H9 (cell line): ENCODE data around the gene LCN2. TPM values are rescaled to one million over a fixed set of nuclear protein-coding genes. Genes with fewer than 3 reads are reported as not detected.

Source experiments
- DNase-seq: peaks from one replicate; pipeline ENCODE4 v3.0.0-alpha.2; 2017
- H2AFZ ChIP-seq: one replicate; pipeline ENCODE4 v1.6.1; 2013; ENCODE audit warnings: mild to moderate bottlenecking, low read length, control low read depth, moderate library complexity
- H2AK5ac ChIP-seq: 2 replicates; pipeline ENCODE4 v1.6.1; 2013; ENCODE audit warnings: low read length, control low read depth, mixed read lengths; ENCODE audit not compliant: insufficient read length
- H2BK120ac ChIP-seq: one replicate; pipeline ENCODE4 v1.6.1; 2013; ENCODE audit warnings: low read depth, mild to moderate bottlenecking, low read length, control low read depth, inconsistent platforms; ENCODE audit not compliant: poor library complexity, severe bottlenecking
- H2BK12ac ChIP-seq: 2 replicates; pipeline ENCODE4 v1.6.1; 2013; ENCODE audit warnings: low read length, control low read depth, mixed read lengths, low read depth; ENCODE audit not compliant: insufficient read length
- H2BK15ac ChIP-seq: 2 replicates; pipeline ENCODE4 v1.6.1; 2013; ENCODE audit warnings: low read depth, low read length, control low read depth
- H2BK20ac ChIP-seq: one replicate; pipeline ENCODE4 v1.6.1; 2013; ENCODE audit warnings: low read depth, mild to moderate bottlenecking, low read length, control low read depth, inconsistent platforms; ENCODE audit not compliant: poor library complexity, severe bottlenecking
- H2BK5ac ChIP-seq: 2 replicates; pipeline ENCODE4 v1.6.1; 2013; ENCODE audit warnings: low read length, control low read depth, mixed read lengths; ENCODE audit not compliant: insufficient read length
- H3K14ac ChIP-seq: 2 replicates; pipeline ENCODE4 v1.6.1; 2013; ENCODE audit warnings: low read length, control low read depth; ENCODE audit not compliant: insufficient read depth
- H3K18ac ChIP-seq: 2 replicates; pipeline ENCODE4 v1.6.1; 2013; ENCODE audit warnings: low read depth, mild to moderate bottlenecking, mixed read lengths, low read length, control low read depth; ENCODE audit not compliant: insufficient read length
- H3K23ac ChIP-seq: 2 replicates; pipeline ENCODE4 v1.6.1; 2013; ENCODE audit warnings: low read length, control low read depth, mixed read lengths, low read depth; ENCODE audit not compliant: insufficient read length
- H3K23me2 ChIP-seq: 2 replicates; pipeline ENCODE4 v1.6.1; 2013; ENCODE audit warnings: low read depth, mild to moderate bottlenecking, mixed read lengths, low read length, control low read depth; ENCODE audit not compliant: insufficient read length, poor library complexity, severe bottlenecking
- H3K27ac ChIP-seq: 2 replicates; pipeline ENCODE4 v1.5.1; 2013; ENCODE audit warnings: low read length, control low read depth, mixed read lengths, low read depth; ENCODE audit not compliant: insufficient read length
- H3K27me3 ChIP-seq: 2 replicates; pipeline ENCODE4 v1.6.1; 2013; ENCODE audit warnings: low read length, control low read depth, inconsistent platforms; ENCODE audit not compliant: insufficient read depth
- H3K4ac ChIP-seq: 2 replicates; pipeline ENCODE4 v1.6.1; 2013; ENCODE audit warnings: low read depth, mild to moderate bottlenecking, control low read depth, inconsistent platforms, low read length, moderate library complexity
- H3K4me1 ChIP-seq: 2 replicates; pipeline ENCODE4 v1.6.1; 2013; ENCODE audit warnings: low read length, control low read depth, inconsistent platforms; ENCODE audit not compliant: insufficient read depth
- H3K4me2 ChIP-seq: 2 replicates; pipeline ENCODE4 v1.6.1; 2013; ENCODE audit warnings: low read length, control low read depth, mixed read lengths; ENCODE audit not compliant: insufficient read length, insufficient read depth
- H3K56ac ChIP-seq: 2 replicates; pipeline ENCODE4 v1.6.1; 2013; ENCODE audit warnings: low read depth, mild to moderate bottlenecking, mixed read lengths, low read length, control low read depth; ENCODE audit not compliant: insufficient read length
- H3K79me1 ChIP-seq: 2 replicates; pipeline ENCODE4 v1.6.1; 2013; ENCODE audit warnings: low read depth, mild to moderate bottlenecking, moderate library complexity, low read length, control low read depth, inconsistent platforms; ENCODE audit not compliant: insufficient read depth, poor library complexity, severe bottlenecking
- H3K79me2 ChIP-seq: 2 replicates; pipeline ENCODE4 v1.6.1; 2013; ENCODE audit warnings: low read length, control low read depth, inconsistent platforms; ENCODE audit not compliant: insufficient read depth
- H3K9ac ChIP-seq: 2 replicates; pipeline ENCODE4 v1.6.1; 2013; ENCODE audit warnings: low read length, control low read depth, mixed read lengths; ENCODE audit not compliant: insufficient read length; ENCODE audit errors: extremely low read depth
- H3K9me3 ChIP-seq: one replicate; pipeline ENCODE4 v1.6.1; 2013; ENCODE audit warnings: low read depth, low read length, inconsistent platforms; ENCODE audit not compliant: control insufficient read depth
- H3T11ph ChIP-seq: one replicate; pipeline ENCODE4 v1.6.1; 2013; ENCODE audit warnings: mild to moderate bottlenecking, low read length, control low read depth, inconsistent platforms
- H4K20me1 ChIP-seq: one replicate; pipeline ENCODE4 v1.6.1; 2013; ENCODE audit not compliant: control insufficient read depth, insufficient read length, insufficient read depth
- H4K5ac ChIP-seq: 2 replicates; pipeline ENCODE4 v1.6.1; 2013; ENCODE audit warnings: low read depth, mild to moderate bottlenecking, mixed read lengths, low read length, control low read depth; ENCODE audit not compliant: insufficient read length
- H4K8ac ChIP-seq: replicated peaks from 2 replicates; pipeline ENCODE4 v1.6.1; 2013; ENCODE audit warnings: low read length, control low read depth, mixed read lengths, low read depth; ENCODE audit not compliant: insufficient read length
- H4K91ac ChIP-seq: 2 replicates; pipeline ENCODE4 v1.6.1; 2013; ENCODE audit warnings: low read depth, mild to moderate bottlenecking, moderate library complexity, mixed read lengths, low read length, control low read depth; ENCODE audit not compliant: insufficient read length
- H3K27ac Mint-ChIP-seq, 3 experiments: 2 replicates in 2 of 3; 3 replicates in 1 of 3; pipeline ENCODE4 v1.8.0; 2020 to 2021; ENCODE audit warnings: mixed read lengths in 3 of 3, mild to moderate bottlenecking in 1 of 3, moderate library complexity in 1 of 3
- H3K27me3 Mint-ChIP-seq: 2 replicates; pipeline ENCODE4 v1.8.0; 2021; ENCODE audit warnings: low read depth, mild to moderate bottlenecking, moderate library complexity, mixed read lengths
- H3K36me3 Mint-ChIP-seq, 3 experiments: 2 replicates in 2 of 3; 3 replicates in 1 of 3; pipeline ENCODE4 v1.8.0; 2020 to 2021; ENCODE audit warnings: low read depth in 3 of 3, mixed read lengths in 3 of 3; ENCODE audit not compliant: insufficient read depth in 1 of 3
- H3K4me1 Mint-ChIP-seq, 2 experiments: 2 replicates each; pipeline ENCODE4 v1.8.0; 2020; ENCODE audit warnings: mixed read lengths in 2 of 2
- H3K4me3 Mint-ChIP-seq, 2 experiments: 2 replicates in 1 of 2; 3 replicates in 1 of 2; pipeline ENCODE4 v1.8.0; 2020 to 2021; ENCODE audit warnings: mild to moderate bottlenecking in 2 of 2, mixed read lengths in 2 of 2, moderate library complexity in 1 of 2
- H3K9me3 Mint-ChIP-seq, 2 experiments: 2 replicates in 1 of 2; 3 replicates in 1 of 2; pipeline ENCODE4 v1.8.0; 2020; ENCODE audit warnings: mild to moderate bottlenecking in 2 of 2, mixed read lengths in 2 of 2, moderate library complexity in 1 of 2
- CTCF ChIP-seq: fragments of 200-600 bp; sonication (generic); conservative IDR thresholded peaks from 3 replicates; pipeline ENCODE4 v1.8.0; 2021; ENCODE audit warnings: antibody characterized with exemption, mild to moderate bottlenecking
- WGBS: extraction: QIAGEN DNeasy Blood & Tissue Kit; methylation state at CpG from one replicate; pipeline ENCODE4 v1.1.7; 2013; ENCODE audit warnings: missing lambda C conversion rate, low lambda C conversion rate, mixed read lengths; ENCODE audit not compliant: insufficient read length; ENCODE audit errors: extremely low coverage; 5-methylcytosine and 5-hydroxymethylcytosine counted together
- total RNA-seq: library from RNA; stranded (reverse); gene quantifications from 2 replicates; pipeline ENCODE4 v1.2.1, GENCODE V29; 2021

LCN2 gene
- total RNA-seq, 1 experiment from 2014 or later = not detected

GRCh38 chr9:128106940-128107467, 42.2 kb upstream of the LCN2 start:
- Mint-ChIP-seq H3K36me3 (peaks cover 19 to 70% (median 52%) of the 10 kb centered on the region in 3 experiments; a peak in 6 of 7 replicates), H3K9me3 (no peaks in the 10 kb centered on the region), H3K4me1 (peaks cover 2 to 18% of the 10 kb centered on the region in 2 experiments), H3K4me3 (no peak overlapping the region), H3K27ac (no peak overlapping the region), H3K27me3 (no peaks in the 10 kb centered on the region)
- H3K9ac ChIP-seq = no peak overlapping the region
- H4K91ac ChIP-seq = no peak overlapping the region
- H2BK20ac ChIP-seq = no peak overlapping the region
- H2AK5ac ChIP-seq = no peak overlapping the region
- no peak overlapping the region for H4K8ac ChIP-seq
- DNase-seq = no peak
- no peak overlapping the region for H2BK15ac ChIP-seq
- H3K4ac ChIP-seq = no peak overlapping the region
- H3K27me3 ChIP-seq = no peaks in the 10 kb centered on the region
- H3K23ac ChIP-seq = no peak overlapping the region
- no peak overlapping the region for H2BK12ac ChIP-seq
- no peak overlapping the region for H3K27ac ChIP-seq
- H3K23me2 ChIP-seq = no peaks in the 10 kb centered on the region
- no peak overlapping the region for H3K14ac ChIP-seq
- H2BK120ac ChIP-seq = no peak overlapping the region
- H3K4me1 ChIP-seq = no peaks in the 10 kb centered on the region; the same call in 1 of the 2 replicates
- H4K5ac ChIP-seq = no peak overlapping the region
- no peaks in the 10 kb centered on the region for H3K79me1 ChIP-seq
- WGBS = no CpG with 5 or more reads among the region's 23 CpGs
- H4K20me1 ChIP-seq = no peaks in the 10 kb centered on the region
- H3K9me3 ChIP-seq = no peaks in the 10 kb centered on the region
- no peaks in the 10 kb centered on the region for H3K79me2 ChIP-seq
- no peak overlapping the region for H3T11ph ChIP-seq
- no peak overlapping the region for H2BK5ac ChIP-seq
- no peak overlapping the region for H3K4me2 ChIP-seq
- no peak overlapping the region for H2AFZ ChIP-seq
- no peak overlapping the region for H3K18ac ChIP-seq
- H3K56ac ChIP-seq = no peak overlapping the region
- no peak for TF ChIP-seq CTCF
